ENCODE data around the gene SMIM10L2A.
"Not testable (repeated sequence)": the region's sequence is repeated elsewhere in the genome, so short reads cannot be mapped to it uniquely, and the experiment has no call there.

Gene SMIM10L2A

GRCh38 chrX:135423173-135423864 is 1.6 kb downstream of the SMIM10L2A start:
- not testable (repeated sequence) for DNase-seq

GRCh38 chrX:135424469-135424868 is 2.7 kb downstream of the SMIM10L2A start:
- DNase-seq: no peak

GRCh38 chrX:135425026-135425965 is 3.6 kb downstream of the SMIM10L2A start:
- no peak for DNase-seq

GRCh38 chrX:135429429-135429828 is 7.7 kb downstream of the SMIM10L2A start:
- no peak for DNase-seq

- DNase-seq: no peak
Observed at GRCh38 chrX:135431886-135432285, 10.1 kb downstream of the SMIM10L2A start.

- DNase-seq: no peak
Observed at GRCh38 chrX:135432453-135432852, 10.7 kb downstream of the SMIM10L2A start.

- DNase-seq: no peak
Observed at GRCh38 chrX:135432881-135433521, 11.3 kb downstream of the SMIM10L2A start.

GRCh38 chrX:135433531-135434257 is 11.9 kb downstream of the SMIM10L2A start:
- no peak for DNase-seq

- DNase-seq: no peak
Observed at GRCh38 chrX:135434258-135435138, 12.8 kb downstream of the SMIM10L2A start.

GRCh38 chrX:135435139-135435922 is 13.6 kb downstream of the SMIM10L2A start:
- no peak for DNase-seq

- no peak for DNase-seq
Observed at GRCh38 chrX:135435933-135436332, 14.2 kb downstream of the SMIM10L2A start.

GRCh38 chrX:135436456-135436855 is 14.7 kb downstream of the SMIM10L2A start:
- DNase-seq: no peak

GRCh38 chrX:135436966-135437866 is 15.5 kb downstream of the SMIM10L2A start:
- DNase-seq: no peak

GRCh38 chrX:135437867-135438733 is 16.4 kb downstream of the SMIM10L2A start:
- no peak for DNase-seq

- no peak for DNase-seq
Observed at GRCh38 chrX:135438734-135439043, 16.9 kb downstream of the SMIM10L2A start.

- DNase-seq: no peak
Observed at GRCh38 chrX:135449637-135450550, 28.1 kb downstream of the SMIM10L2A start.

GRCh38 chrX:135453381-135453780 is 31.6 kb downstream of the SMIM10L2A start:
- DNase-seq: no peak

GRCh38 chrX:135454816-135455215 is 33.1 kb downstream of the SMIM10L2A start:
- DNase-seq: no peak
